ENCODE measurements around the gene ANKRD9.

The ANKRD9 gene

DNA sequence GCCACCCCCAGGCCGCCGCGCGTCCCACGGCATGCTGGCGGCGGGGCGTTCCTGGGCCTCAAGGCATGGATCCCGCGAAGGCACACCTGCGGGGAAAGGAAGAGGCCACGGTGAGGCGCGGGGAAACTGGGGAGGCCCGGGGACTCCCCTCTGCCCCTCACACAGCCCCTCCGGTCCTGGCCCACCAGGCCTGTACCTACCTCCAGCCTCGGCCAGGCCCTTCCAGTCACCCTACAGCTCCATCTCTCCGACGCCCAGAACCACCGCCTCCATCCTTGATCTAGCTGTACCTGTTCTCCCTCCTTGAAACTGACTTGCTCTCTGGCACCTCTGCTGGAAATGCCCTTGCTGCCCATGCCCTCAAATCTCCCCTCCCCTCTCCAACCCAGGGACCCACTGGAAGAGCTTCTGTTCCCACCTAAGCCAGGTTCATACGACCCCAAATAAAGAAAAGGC lies 1.7 kb downstream of the ANKRD9 start:
- peak overlapping the region in 1 of 2 donors; percentile 60 for H3K4me3 ChIP-seq (ENCODE audit: low read depth in 1 of 2, low read length in 2 of 2)
- H3K9me3 ChIP-seq (ENCODE audit: control insufficient read depth in 1 of 2, low read length in 2 of 2): no peaks in the 10 kb centered on the region
- peaks cover 0 to 6% of the 10 kb centered on the region in 2 donors for H3K36me3 ChIP-seq (ENCODE audit: control insufficient read depth in 1 of 2, insufficient read depth in 2 of 2, low read length in 2 of 2)
- H3K27ac ChIP-seq (ENCODE audit: low read length): peak overlapping the region; percentile 90
- no peaks in the 10 kb centered on the region for H3K27me3 ChIP-seq (ENCODE audit: low read depth, low read length)
- H3K4me1 ChIP-seq (ENCODE audit: control insufficient read depth in 1 of 2, insufficient read depth in 2 of 2, low read length in 2 of 2): peaks cover 0 to 17% of the 10 kb centered on the region in 2 donors

DNA sequence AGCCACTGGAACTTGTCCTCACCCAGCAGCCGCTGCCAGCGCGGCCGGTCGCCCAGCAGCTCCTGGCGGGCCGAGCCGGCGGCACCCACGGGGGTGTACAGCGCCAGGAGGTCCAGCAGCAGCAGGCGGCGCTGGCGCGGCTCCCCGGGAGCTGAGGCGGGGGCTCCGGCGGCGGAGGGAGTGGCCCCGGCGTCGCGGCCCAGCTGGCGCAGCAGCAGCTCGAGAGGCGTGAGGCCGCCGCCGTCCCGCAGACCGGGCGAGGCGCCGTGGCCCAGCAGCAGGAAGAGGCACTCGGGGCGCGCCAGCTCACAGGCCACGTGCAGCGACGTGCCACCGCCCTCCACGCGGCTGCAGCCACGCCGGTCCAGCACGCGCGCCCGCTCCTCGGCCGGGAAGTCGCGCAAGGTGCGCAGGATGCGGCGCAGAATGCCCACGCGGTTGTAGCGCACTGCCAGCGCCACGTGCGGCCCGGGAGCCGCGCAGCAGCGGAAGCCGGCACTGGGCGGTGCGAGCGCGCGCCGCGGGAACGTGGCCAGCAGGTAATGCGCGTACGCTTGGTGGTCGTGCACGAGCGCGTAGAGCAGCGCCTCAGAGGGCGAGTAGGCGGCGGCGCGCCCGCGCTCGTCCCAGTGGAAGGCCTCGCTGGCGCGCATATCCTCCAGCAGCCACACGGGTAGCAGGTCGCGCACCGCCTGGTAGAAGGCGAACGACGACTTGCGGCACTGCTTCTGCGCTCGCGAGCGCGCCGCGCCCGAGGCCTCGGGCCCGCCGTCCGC lies 2.3 kb downstream of the ANKRD9 start:
- Histone ChIP-seq H3K4me3 (ENCODE audit: low read depth in 1 of 2, low read length in 2 of 2) (no peak overlapping the region), H3K27ac (ENCODE audit: low read length) (no peak overlapping the region), H3K4me1 (ENCODE audit: control insufficient read depth in 1 of 2, insufficient read depth in 2 of 2, low read length in 2 of 2) (peaks cover 0 to 17% of the 10 kb centered on the region in 2 donors), H3K36me3 (ENCODE audit: control insufficient read depth in 1 of 2, insufficient read depth in 2 of 2, low read length in 2 of 2) (peaks cover 0 to 6% of the 10 kb centered on the region in 2 donors), H3K27me3 (ENCODE audit: low read depth, low read length) (no peaks in the 10 kb centered on the region), H3K9me3 (ENCODE audit: control insufficient read depth in 1 of 2, low read length in 2 of 2) (no peaks in the 10 kb centered on the region)

DNA sequence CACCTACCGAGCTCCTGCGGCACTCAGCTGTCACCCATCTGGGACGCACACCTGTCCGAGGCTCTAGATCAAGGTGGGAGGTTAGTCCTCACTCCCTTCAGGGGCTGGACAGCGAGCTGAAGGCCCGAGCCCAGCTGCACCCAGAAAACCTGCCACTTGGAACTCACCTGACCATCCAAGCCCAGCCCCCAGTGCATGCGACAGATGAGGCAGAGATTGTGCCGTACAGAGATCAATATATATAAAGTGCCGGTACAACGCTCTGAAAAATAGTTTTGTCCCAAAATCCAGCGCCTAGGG lies 3.0 kb downstream of the ANKRD9 start:
- no peak overlapping the region for H3K4me3 ChIP-seq (ENCODE audit: low read depth in 1 of 2, low read length in 2 of 2)
- peaks cover 0 to 17% of the 10 kb centered on the region in 2 donors for H3K4me1 ChIP-seq (ENCODE audit: control insufficient read depth in 1 of 2, insufficient read depth in 2 of 2, low read length in 2 of 2)
- H3K9me3 ChIP-seq (ENCODE audit: control insufficient read depth in 1 of 2, low read length in 2 of 2): no peaks in the 10 kb centered on the region
- H3K36me3 ChIP-seq (ENCODE audit: control insufficient read depth in 1 of 2, insufficient read depth in 2 of 2, low read length in 2 of 2): peaks cover 0 to 6% of the 10 kb centered on the region in 2 donors
- H3K27me3 ChIP-seq (ENCODE audit: low read depth, low read length): no peaks in the 10 kb centered on the region
- H3K27ac ChIP-seq (ENCODE audit: low read length): no peak overlapping the region

DNA sequence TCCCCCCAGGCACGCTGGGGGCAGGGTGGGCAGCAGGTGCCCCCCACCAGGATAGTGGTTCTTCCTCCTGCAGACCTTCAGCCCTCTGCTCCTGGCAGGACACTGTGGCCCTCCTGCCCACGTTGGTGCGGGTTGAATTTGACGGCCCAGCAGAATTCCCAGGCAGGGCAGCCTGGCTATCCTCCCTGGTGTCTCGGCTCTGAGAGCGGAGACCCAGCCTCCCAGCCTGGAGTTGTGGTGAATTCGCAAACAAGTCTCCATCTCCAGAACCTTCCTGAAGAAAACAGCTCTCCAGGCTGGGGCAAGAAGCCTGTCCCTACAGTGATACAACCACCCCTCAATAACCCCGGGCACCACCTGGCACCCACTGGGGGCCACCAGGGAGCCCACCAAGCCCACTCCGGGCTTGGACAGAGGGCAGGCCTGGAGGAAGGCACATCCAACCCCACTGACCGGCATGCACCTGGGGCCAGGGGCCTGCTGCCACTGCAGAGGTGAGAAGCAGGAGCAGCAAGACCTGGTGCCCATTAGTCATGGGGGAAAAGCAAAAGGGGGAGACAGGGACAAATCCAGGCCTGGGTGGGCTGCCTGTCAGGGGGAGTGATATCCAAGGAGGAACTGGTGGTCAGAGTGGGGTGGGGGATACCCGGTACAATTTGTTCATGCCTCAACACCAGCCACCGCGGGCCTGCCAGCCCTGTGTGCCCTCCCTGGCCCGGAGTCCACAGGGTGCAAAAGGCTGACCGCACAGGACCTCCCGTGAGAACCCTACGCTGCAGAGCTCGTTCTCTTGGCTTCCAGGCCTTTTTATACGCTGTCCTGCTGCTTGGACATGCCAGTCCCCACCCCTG lies 3.6 kb downstream of the ANKRD9 start:
- Histone ChIP-seq H3K36me3 (ENCODE audit: control insufficient read depth in 1 of 2, insufficient read depth in 2 of 2, low read length in 2 of 2) (peaks cover 0 to 6% of the 10 kb centered on the region in 2 donors), H3K4me1 (ENCODE audit: control insufficient read depth in 1 of 2, insufficient read depth in 2 of 2, low read length in 2 of 2) (peaks cover 0 to 17% of the 10 kb centered on the region in 2 donors), H3K9me3 (ENCODE audit: control insufficient read depth in 1 of 2, low read length in 2 of 2) (no peaks in the 10 kb centered on the region), H3K4me3 (ENCODE audit: low read depth in 1 of 2, low read length in 2 of 2) (no peak overlapping the region), H3K27me3 (ENCODE audit: low read depth, low read length) (no peaks in the 10 kb centered on the region), H3K27ac (ENCODE audit: low read length) (no peak overlapping the region)

DNA sequence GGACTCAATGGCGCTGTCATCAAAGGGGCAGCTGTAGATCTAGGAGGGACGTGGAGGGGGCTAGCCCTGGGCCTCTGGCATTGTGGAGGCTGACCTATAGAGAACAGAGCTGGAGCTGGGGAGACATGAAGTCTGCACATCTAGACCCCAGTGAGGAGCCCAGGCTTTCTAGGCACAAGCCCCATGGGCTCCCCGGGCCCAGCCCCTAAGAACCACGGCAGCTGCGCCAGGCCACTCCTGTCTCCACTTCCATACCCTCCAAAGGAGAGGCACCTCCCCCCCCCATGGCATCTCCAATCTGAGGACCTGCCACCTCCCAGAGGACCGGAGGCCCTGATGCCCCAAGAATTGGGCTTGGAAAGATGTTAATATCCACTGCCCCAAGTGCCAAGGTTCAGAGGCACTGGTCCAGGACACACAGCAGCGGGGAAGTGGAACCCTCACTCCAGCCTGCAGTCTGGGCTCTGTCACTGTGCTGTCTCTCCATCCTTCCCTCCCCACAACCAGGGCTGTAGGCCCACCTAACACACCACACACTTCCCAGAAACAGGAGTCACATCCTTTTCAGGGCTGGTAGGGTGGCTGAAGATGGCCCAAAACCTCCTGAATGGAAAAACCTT lies 4.5 kb downstream of the ANKRD9 start:
- no peaks in the 10 kb centered on the region for H3K27me3 ChIP-seq (ENCODE audit: low read depth, low read length)
- H3K27ac ChIP-seq (ENCODE audit: low read length): no peak overlapping the region
- H3K4me3 ChIP-seq (ENCODE audit: low read depth in 1 of 2, low read length in 2 of 2): no peak overlapping the region
- H3K9me3 ChIP-seq (ENCODE audit: control insufficient read depth in 1 of 2, low read length in 2 of 2): no peaks in the 10 kb centered on the region
- H3K4me1 ChIP-seq (ENCODE audit: control insufficient read depth in 1 of 2, insufficient read depth in 2 of 2, low read length in 2 of 2): peaks cover 0 to 12% of the 10 kb centered on the region in 2 donors
- peaks cover 0 to 6% of the 10 kb centered on the region in 2 donors for H3K36me3 ChIP-seq (ENCODE audit: control insufficient read depth in 1 of 2, insufficient read depth in 2 of 2, low read length in 2 of 2)

DNA sequence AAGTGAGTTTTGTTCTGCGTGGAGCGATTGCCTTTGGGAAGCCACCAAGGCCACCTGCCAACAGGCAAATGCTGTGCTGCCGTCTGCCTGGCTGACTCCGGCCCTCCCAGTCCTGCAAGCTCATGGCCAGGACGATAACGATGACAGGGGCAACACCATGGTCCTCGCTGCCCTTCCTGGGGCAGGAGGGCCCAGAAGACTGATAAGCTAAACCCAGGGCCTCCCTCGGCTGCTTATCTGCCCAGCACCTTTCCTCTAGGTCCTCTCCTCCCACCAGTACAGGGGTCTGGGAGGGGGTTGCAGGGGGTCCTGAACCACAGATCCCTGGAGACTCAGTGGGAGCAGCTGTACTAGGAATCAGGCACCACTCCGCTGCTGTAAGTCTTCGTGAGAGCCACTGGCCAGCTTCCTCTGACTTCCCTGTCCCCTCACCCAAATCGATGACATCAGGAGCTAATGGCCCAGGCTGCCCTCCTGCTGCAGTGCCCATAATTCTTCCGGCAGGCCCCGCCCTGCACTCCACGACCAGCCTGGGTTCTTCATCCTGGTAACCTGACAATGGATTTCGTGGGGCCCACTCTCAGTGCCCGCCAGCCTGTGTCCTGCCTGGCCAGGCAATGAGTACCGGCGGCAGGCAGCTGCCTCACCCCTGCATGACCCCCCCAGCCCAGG lies 5.1 kb downstream of the ANKRD9 start:
- no peak overlapping the region for H3K4me3 ChIP-seq (ENCODE audit: low read depth in 1 of 2, low read length in 2 of 2)
- no peaks in the 10 kb centered on the region for H3K9me3 ChIP-seq (ENCODE audit: control insufficient read depth in 1 of 2, low read length in 2 of 2)
- H3K4me1 ChIP-seq (ENCODE audit: control insufficient read depth in 1 of 2, insufficient read depth in 2 of 2, low read length in 2 of 2): peaks cover 0 to 12% of the 10 kb centered on the region in 2 donors
- H3K36me3 ChIP-seq (ENCODE audit: control insufficient read depth in 1 of 2, insufficient read depth in 2 of 2, low read length in 2 of 2): peaks cover 0 to 7% of the 10 kb centered on the region in 2 donors
- H3K27me3 ChIP-seq (ENCODE audit: low read depth, low read length): no peaks in the 10 kb centered on the region
- no peak overlapping the region for H3K27ac ChIP-seq (ENCODE audit: low read length)

DNA sequence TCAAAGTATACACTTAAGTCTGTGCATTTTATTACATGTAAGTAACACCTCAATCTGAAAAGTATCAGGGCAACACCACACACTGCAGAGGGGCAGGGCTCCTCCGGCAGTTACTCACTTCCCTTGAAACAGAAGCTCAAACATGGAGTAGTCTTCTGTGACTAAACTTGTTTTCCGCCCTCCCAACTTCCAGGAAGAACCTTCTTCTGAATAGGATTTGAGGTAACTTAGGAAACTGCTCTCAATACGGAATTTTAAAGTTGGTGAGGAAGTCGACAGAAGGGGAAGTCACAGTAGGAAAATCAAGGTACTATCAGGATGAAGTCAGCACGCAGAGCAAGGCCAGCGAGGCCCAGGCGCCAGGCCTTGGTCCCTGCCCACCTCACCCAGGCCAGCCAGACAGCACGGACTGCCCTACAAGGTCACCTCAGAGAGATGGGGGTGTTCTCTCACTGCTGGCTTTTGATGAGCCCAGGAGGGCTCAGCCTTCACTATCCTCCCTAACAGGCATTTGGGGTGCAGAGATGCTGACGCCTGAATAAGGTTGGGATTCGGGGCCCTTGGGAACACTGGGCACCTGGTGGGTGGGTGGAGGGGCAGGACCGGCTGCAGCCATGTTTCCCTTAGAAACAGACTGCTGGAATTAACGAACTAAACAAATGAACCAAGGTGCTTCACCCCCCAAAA lies 5.8 kb downstream of the ANKRD9 start:
- Histone ChIP-seq H3K4me1 (ENCODE audit: control insufficient read depth in 1 of 2, insufficient read depth in 2 of 2, low read length in 2 of 2) (peaks cover 0 to 13% of the 10 kb centered on the region in 2 donors), H3K27ac (ENCODE audit: low read length) (no peak overlapping the region), H3K36me3 (ENCODE audit: control insufficient read depth in 1 of 2, insufficient read depth in 2 of 2, low read length in 2 of 2) (peaks cover 0 to 14% of the 10 kb centered on the region in 2 donors), H3K4me3 (ENCODE audit: low read depth in 1 of 2, low read length in 2 of 2) (no peak overlapping the region), H3K27me3 (ENCODE audit: low read depth, low read length) (no peaks in the 10 kb centered on the region), H3K9me3 (ENCODE audit: control insufficient read depth in 1 of 2, low read length in 2 of 2) (no peaks in the 10 kb centered on the region)

DNA sequence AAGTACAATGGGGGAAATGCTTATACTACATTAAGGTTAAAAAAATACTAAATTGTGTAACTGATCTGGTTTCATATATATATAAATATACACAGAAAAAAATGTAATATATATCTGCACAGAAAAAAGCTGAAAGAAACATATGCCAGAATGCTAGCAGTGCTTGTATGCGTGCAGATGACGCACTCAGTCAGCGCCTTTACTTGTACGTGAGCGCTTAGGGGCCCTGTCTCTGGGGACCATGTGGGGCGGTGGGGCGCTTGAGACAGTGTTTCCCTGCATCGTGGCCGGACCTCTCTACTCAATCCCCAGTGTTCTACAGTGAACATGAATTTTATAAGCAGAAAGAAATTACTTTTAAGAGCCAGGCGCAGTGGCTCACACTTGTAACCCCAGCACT lies 7.0 kb downstream of the ANKRD9 start:
- H3K4me3 ChIP-seq (ENCODE audit: low read depth in 1 of 2, low read length in 2 of 2): no peak overlapping the region
- no peaks in the 10 kb centered on the region for H3K9me3 ChIP-seq (ENCODE audit: control insufficient read depth in 1 of 2, low read length in 2 of 2)
- H3K36me3 ChIP-seq (ENCODE audit: control insufficient read depth in 1 of 2, insufficient read depth in 2 of 2, low read length in 2 of 2): peaks cover 0 to 26% of the 10 kb centered on the region in 2 donors
- no peaks in the 10 kb centered on the region for H3K27me3 ChIP-seq (ENCODE audit: low read depth, low read length)
- peaks cover 0 to 5% of the 10 kb centered on the region in 2 donors for H3K4me1 ChIP-seq (ENCODE audit: control insufficient read depth in 1 of 2, insufficient read depth in 2 of 2, low read length in 2 of 2)
- H3K27ac ChIP-seq (ENCODE audit: low read length): no peak overlapping the region

DNA sequence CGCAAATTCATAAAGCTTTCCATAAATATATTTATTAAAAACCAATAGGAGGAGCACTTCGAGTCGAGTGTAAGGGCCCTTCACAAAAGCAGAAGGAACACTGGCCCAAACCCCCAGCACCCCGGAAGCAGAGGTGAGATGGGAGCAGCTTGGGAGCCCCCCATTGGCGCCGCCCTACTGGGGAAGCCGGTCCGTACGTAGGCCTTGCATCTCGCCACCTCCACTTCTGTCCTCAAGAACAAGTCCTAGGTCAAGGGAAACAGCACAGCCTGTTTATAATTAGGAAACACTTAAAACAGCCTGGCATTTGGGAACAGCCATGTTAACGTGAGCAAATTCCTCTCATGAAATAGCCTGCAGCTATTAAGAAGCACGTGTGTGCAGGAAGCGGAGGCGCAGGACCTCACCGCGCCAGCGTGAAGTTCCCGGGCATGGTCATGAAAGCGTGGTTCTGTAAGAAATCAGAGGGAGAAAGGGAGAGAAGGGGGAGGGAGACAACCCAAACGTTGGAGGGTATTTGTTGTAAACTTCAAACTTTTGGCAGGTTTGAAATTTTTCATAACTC lies 7.7 kb downstream of the ANKRD9 start:
- Histone ChIP-seq H3K27ac (ENCODE audit: low read length) (no peak overlapping the region), H3K9me3 (ENCODE audit: control insufficient read depth in 1 of 2, low read length in 2 of 2) (no peaks in the 10 kb centered on the region), H3K4me3 (ENCODE audit: low read depth in 1 of 2, low read length in 2 of 2) (no peak overlapping the region), H3K36me3 (ENCODE audit: control insufficient read depth in 1 of 2, insufficient read depth in 2 of 2, low read length in 2 of 2) (peaks cover 0 to 29% of the 10 kb centered on the region in 2 donors), H3K4me1 (ENCODE audit: control insufficient read depth in 1 of 2, insufficient read depth in 2 of 2, low read length in 2 of 2) (peaks cover 0 to 5% of the 10 kb centered on the region in 2 donors), H3K27me3 (ENCODE audit: low read depth, low read length) (no peaks in the 10 kb centered on the region)

DNA sequence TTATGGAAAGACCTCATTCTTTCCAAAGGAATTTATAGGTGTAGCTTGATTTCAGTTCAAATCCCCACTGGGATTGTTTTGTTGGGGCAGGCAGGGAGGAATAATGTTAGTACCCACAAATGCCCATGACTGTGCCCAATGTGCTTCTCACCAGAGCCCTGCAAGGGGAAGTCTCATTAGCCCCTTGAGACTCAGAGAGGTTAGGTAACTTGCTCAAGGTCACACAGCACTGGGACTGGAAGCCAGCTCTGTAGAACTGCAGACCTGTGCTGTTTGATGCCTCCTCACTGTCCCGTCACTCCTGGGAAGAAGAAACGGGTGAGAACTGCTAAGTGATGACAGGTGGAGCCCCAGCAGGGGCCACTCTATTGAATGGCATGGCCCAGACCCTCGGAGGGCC lies 8.9 kb downstream of the ANKRD9 start:
- Histone ChIP-seq H3K4me1 (ENCODE audit: control insufficient read depth in 1 of 2, insufficient read depth in 2 of 2, low read length in 2 of 2) (peaks cover 0 to 5% of the 10 kb centered on the region in 2 donors), H3K27me3 (ENCODE audit: low read depth, low read length) (no peaks in the 10 kb centered on the region), H3K27ac (ENCODE audit: low read length) (peak overlapping the region; percentile 79), H3K9me3 (ENCODE audit: control insufficient read depth in 1 of 2, low read length in 2 of 2) (no peaks in the 10 kb centered on the region), H3K4me3 (ENCODE audit: low read depth in 1 of 2, low read length in 2 of 2) (no peak overlapping the region), H3K36me3 (ENCODE audit: control insufficient read depth in 1 of 2, insufficient read depth in 2 of 2, low read length in 2 of 2) (peaks cover 0 to 25% of the 10 kb centered on the region in 2 donors)
